SJSA1 (cell line): Measurements from ENCODE around the gene LLGL1. TPM values are rescaled to one million over a fixed set of nuclear protein-coding genes. Genes with fewer than 3 reads are reported as not detected.
A peak's percentile ranks its signal among the peaks of the same experiment; 100 is the strongest.

Source experiments
- DNase-seq, 2 experiments: peaks; one replicate each; pipeline ENCODE4 v3.0.0-alpha.2; 2015 to 2020; ENCODE audit warnings: low spot score in 2 of 2, low read depth in 1 of 2
- H3K27ac ChIP-seq: fragments of 250-450 bp; sonication (Bioruptor Pico); 2 replicates; pipeline ENCODE4 v1.5.1; 2020; ENCODE audit warnings: mild to moderate bottlenecking, moderate library complexity
- H3K27me3 ChIP-seq: fragments of 250-450 bp; sonication (Bioruptor Pico); replicated peaks from 2 replicates; pipeline ENCODE4 v1.5.1; 2020; ENCODE audit warnings: mild to moderate bottlenecking, moderate library complexity
- H3K36me3 ChIP-seq: fragments of 250-450 bp; sonication (Bioruptor Pico); 2 replicates; pipeline ENCODE4 v1.5.1; 2020; ENCODE audit warnings: mild to moderate bottlenecking
- H3K4me1 ChIP-seq: fragments of 250-450 bp; sonication (Bioruptor Pico); replicated peaks from 2 replicates; pipeline ENCODE4 v1.6.1; 2021; ENCODE audit warnings: mild to moderate bottlenecking
- H3K4me3 ChIP-seq: fragments of 250-450 bp; sonication (Bioruptor Pico); 2 replicates; pipeline ENCODE4 v1.5.1; 2020; ENCODE audit warnings: mild to moderate bottlenecking
- H3K9me3 ChIP-seq: fragments of 250-450 bp; sonication (Bioruptor Pico); replicated peaks from 2 replicates; pipeline ENCODE4 v1.5.1; 2020; ENCODE audit warnings: mild to moderate bottlenecking
- total RNA-seq: library from RNA; depleted of rRNA; stranded (reverse); fragments of >200 nt; shearing (Covaris generic); gene quantifications from 2 replicates; pipeline ENCODE4 v1.2.3, GENCODE V29; 2014

LLGL1 gene
- total RNA-seq, 1 experiment from 2014 or later = 19.3 TPM

GRCh38 chr17:18245038-18245776 is 19.8 kb downstream of the LLGL1 start:
- no peaks in the 10 kb centered on the region for H3K4me1 ChIP-seq
- H3K27ac ChIP-seq = no peak overlapping the region
- H3K4me3 ChIP-seq = no peak overlapping the region
- peaks cover 72% of the 10 kb centered on the region for H3K36me3 ChIP-seq
- DNase-seq = no peak
- no peaks in the 10 kb centered on the region for H3K9me3 ChIP-seq
- H3K27me3 ChIP-seq = no peaks in the 10 kb centered on the region

GRCh38 chr17:18246109-18246725 is 20.8 kb downstream of the LLGL1 start:
- H3K4me3 ChIP-seq = no peak overlapping the region
- H3K36me3 ChIP-seq = peaks cover 78% of the 10 kb centered on the region
- no peaks in the 10 kb centered on the region for H3K27me3 ChIP-seq

GRCh38 chr17:18246880-18247612 is 21.6 kb downstream of the LLGL1 start:
- Histone ChIP-seq H3K4me1 (no peaks in the 10 kb centered on the region), H3K27me3 (no peaks in the 10 kb centered on the region), H3K36me3 (peaks cover 85% of the 10 kb centered on the region), H3K27ac (no peak overlapping the region), H3K9me3 (no peaks in the 10 kb centered on the region), H3K4me3 (no peak overlapping the region)
- DNase-seq = peak in 1 of 2 experiments; percentile 59

More at GRCh38 chr17:18246109-18246725, 20.8 kb downstream of the LLGL1 start:
- Histone ChIP-seq H3K4me1 (no peaks in the 10 kb centered on the region), H3K9me3 (no peaks in the 10 kb centered on the region), H3K27ac (no peak overlapping the region)
- DNase-seq = no peak

DNA sequence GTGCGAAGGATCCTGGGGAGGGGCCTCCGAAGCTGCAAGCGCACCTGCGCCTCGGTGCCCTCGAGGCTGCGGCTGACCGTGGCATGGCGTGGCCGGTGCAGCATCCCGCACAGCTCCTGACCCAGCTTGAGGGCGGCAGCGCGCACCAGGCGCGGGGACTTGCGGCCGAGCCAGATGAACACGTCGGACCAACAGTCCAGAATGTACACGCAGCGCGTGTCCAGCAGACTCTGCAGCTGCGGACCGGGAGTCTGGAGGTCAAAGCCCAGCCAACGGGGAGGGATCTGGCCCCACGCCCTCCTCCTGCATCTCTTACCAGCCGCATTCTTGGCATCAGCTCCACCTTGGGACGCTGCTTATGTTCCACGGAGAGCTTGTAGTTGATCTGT is 22.2 kb downstream of the LLGL1 start:
- Histone ChIP-seq H3K9me3 (no peaks in the 10 kb centered on the region), H3K27ac (no peak overlapping the region), H3K4me3 (no peak overlapping the region), H3K4me1 (no peaks in the 10 kb centered on the region), H3K27me3 (no peaks in the 10 kb centered on the region), H3K36me3 (peaks cover 86% of the 10 kb centered on the region)
- DNase-seq = no peak

DNA sequence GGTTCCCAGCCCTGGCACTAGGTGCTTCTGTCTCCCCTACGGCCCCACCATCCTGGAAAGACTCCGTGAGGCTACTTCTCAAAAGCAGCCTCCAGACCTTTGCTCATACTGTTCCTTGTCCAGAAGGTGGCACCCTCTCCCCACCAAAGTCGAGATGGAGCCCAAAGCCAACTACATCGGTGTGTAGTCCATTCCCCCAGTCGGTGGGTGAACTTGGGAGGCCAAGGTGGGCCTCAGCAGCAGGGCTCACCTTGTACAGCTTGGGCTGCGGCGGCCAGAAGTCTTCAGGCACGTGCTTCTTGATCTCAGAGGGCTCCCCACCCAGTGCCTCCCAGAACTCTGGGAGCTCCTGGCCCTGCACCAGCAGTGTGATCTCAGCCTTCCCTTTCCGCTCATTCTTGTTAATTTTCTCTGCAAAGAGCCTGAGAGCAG is 22.9 kb downstream of the LLGL1 start:
- Histone ChIP-seq H3K4me3 (no peak overlapping the region), H3K36me3 (peaks cover 89% of the 10 kb centered on the region), H3K27ac (no peak overlapping the region), H3K9me3 (no peaks in the 10 kb centered on the region), H3K4me1 (no peaks in the 10 kb centered on the region), H3K27me3 (no peaks in the 10 kb centered on the region)
- peak; percentile 45 to 66 for DNase-seq

DNA sequence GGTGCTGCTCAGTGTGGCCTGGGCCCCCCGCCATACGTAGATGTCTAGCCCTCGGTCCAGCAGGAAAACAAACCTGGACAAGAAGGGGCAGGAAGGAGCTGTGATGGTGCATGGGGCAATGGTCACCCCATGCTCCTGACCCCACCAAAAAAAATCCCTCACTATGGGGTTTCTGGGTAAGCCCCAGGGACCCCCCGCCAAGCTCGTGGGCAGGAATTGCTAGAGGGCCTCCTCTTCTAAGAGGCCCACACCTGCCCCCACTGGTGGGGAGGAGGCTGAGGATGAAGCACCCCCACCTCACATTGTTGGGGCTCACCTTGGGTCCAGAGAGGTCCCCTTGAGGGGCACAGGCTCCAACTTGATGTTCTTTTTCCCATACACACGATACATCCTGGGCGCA is 23.4 kb downstream of the LLGL1 start:
- peaks cover 89% of the 10 kb centered on the region for H3K36me3 ChIP-seq
- no peak for DNase-seq

DNA sequence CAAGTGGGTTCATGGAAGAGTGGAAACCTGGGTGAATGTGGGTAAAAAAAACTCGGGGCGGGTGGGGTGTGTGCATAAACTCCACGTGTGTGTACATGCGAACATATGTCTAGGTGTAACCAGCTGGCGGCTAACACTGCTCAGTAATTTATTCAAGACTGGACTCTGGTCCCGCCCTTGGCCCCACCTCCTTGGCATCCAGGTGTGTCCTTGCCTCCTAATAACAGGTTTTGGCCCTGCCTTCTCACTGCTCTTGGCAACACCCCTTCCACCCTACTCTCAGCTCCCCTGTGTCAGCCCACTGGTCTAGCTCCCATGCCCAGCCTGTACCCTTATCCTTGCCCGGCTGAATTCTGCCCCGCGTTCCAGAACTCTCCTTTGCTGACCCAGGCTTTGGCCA is 24.8 kb downstream of the LLGL1 start:
- H3K4me1 ChIP-seq = no peaks in the 10 kb centered on the region
- no peak for DNase-seq
- H3K27me3 ChIP-seq = no peaks in the 10 kb centered on the region
- H3K4me3 ChIP-seq = no peak overlapping the region
- H3K27ac ChIP-seq = no peak overlapping the region
- H3K9me3 ChIP-seq = no peaks in the 10 kb centered on the region
- peaks cover 96% of the 10 kb centered on the region for H3K36me3 ChIP-seq

More for the DNA sequence above, 23.4 kb downstream of the LLGL1 start:
- Histone ChIP-seq H3K4me1 (no peaks in the 10 kb centered on the region), H3K4me3 (no peak overlapping the region), H3K27me3 (no peaks in the 10 kb centered on the region), H3K9me3 (no peaks in the 10 kb centered on the region), H3K27ac (no peak overlapping the region)

- Histone ChIP-seq H3K4me1 (no peaks in the 10 kb centered on the region), H3K27ac (no peak overlapping the region), H3K4me3 (no peak overlapping the region), H3K36me3 (peaks cover 96% of the 10 kb centered on the region), H3K9me3 (no peaks in the 10 kb centered on the region), H3K27me3 (no peaks in the 10 kb centered on the region)
- no peak for DNase-seq
These were observed 25.3 kb downstream of the LLGL1 start for GRCh38 chr17:18250708-18251107.

GRCh38 chr17:18251204-18251603 is 25.8 kb downstream of the LLGL1 start:
- Histone ChIP-seq H3K27ac (no peak overlapping the region), H3K4me1 (no peaks in the 10 kb centered on the region), H3K4me3 (no peak overlapping the region), H3K27me3 (no peaks in the 10 kb centered on the region), H3K9me3 (no peaks in the 10 kb centered on the region), H3K36me3 (peaks cover 96% of the 10 kb centered on the region)
- DNase-seq = no peak

GRCh38 chr17:18252160-18252559 is 26.7 kb downstream of the LLGL1 start:
- peaks cover 98% of the 10 kb centered on the region for H3K36me3 ChIP-seq
- DNase-seq = no peak
- H3K27ac ChIP-seq = no peak overlapping the region
- H3K9me3 ChIP-seq = no peaks in the 10 kb centered on the region
- no peaks in the 10 kb centered on the region for H3K27me3 ChIP-seq
- no peak overlapping the region for H3K4me3 ChIP-seq
- peaks cover 5% of the 10 kb centered on the region for H3K4me1 ChIP-seq

GRCh38 chr17:18253187-18253884 is 27.9 kb downstream of the LLGL1 start:
- Histone ChIP-seq H3K4me1 (peaks cover 12% of the 10 kb centered on the region), H3K27me3 (no peaks in the 10 kb centered on the region), H3K4me3 (no peak overlapping the region), H3K27ac (no peak overlapping the region), H3K9me3 (no peaks in the 10 kb centered on the region), H3K36me3 (peaks cover 98% of the 10 kb centered on the region)
- no peak for DNase-seq

GRCh38 chr17:18253947-18254821 is 28.7 kb downstream of the LLGL1 start:
- Histone ChIP-seq H3K4me3 (no peak overlapping the region), H3K27ac (no peak overlapping the region), H3K27me3 (no peaks in the 10 kb centered on the region), H3K9me3 (no peaks in the 10 kb centered on the region), H3K4me1 (peaks cover 19% of the 10 kb centered on the region), H3K36me3 (peaks cover 95% of the 10 kb centered on the region)
- no peak for DNase-seq
